ENCODE measurements around the gene ZNF419. TPM values are rescaled to one million over a fixed set of nuclear protein-coding genes. Genes with fewer than 3 reads are reported as not detected.

ZNF419 gene
- total RNA-seq, 1 donor from 2014 or later: 9.7 TPM

DNA sequence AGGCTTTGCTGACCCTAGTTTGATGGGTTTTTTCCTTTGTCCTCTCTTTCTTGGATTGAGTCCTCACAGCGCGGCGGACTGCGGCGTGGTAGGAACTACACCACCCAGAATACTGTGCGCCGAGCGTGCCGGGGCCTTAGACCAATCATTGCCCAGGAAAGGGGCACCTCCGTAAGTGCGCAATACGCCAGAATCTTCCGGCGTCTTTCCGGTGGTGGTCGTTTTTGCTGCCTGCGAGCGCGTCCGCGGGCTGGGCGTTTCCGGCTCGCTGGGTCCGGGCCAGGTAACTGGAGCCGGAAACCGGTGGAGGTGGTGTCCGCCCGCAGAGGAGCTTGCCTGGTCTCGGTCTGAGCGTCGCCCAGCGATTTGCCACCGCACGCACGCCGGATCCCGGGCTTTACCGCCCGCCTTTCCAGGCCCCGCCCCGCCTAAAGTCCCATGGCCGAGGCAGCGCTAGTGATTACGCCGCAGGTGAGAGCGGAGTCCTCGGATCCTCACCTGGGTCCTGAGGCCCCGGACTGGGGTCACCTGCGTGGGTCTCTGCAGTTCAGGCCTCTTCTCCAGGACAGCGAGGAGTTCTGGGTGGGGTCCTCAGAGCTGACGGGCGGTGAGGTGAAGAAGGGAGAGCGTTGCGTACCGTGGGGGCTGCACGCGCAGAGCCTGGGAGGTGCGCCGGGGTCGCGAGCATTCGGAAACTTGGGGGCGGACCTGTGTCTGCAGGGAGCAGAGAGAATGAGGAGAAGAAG is 39.8 kb downstream of the ZNF419 start, which contains the start of gene ZNF549:
Gene ZNF549 (plus strand): TSS at position 221 of the 746 bp plus-strand sequence. CDS start 218 bp downstream, at position 439.
- peak; percentile 90 to 92 for DNase-seq (ENCODE audit: low read depth in 2 of 2)

DNA sequence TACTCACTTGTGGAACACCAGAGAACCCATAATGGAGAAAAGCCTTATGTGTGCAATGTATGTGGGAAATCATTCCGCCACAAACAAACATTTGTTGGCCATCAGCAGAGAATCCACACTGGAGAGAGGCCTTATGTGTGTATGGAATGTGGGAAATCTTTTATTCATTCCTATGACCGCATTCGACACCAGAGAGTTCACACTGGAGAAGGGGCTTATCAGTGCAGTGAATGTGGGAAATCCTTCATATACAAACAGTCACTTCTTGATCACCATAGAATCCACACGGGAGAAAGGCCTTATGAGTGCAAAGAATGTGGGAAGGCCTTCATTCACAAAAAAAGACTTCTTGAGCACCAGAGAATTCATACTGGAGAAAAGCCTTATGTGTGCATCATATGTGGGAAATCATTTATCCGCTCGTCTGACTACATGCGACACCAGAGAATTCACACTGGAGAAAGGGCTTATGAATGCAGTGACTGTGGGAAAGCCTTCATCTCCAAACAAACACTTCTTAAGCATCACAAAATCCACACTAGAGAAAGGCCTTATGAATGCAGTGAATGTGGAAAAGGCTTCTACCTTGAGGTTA is 50.5 kb downstream of the ZNF419 start:
- no peak for DNase-seq (ENCODE audit: low read depth in 2 of 2)

Other genes starting within 250 kb of the ZNF419 start
- 14.8 and 32.7 TPM in 2 replicates for gene ZNF805, start 247.1 kb upstream of the ZNF419 start, total RNA-seq
- gene ZNF460, start 207.3 kb upstream of the ZNF419 start, total RNA-seq: 27.9 and 63.1 TPM in 2 replicates
- gene ZNF543, start 167.3 kb upstream of the ZNF419 start, total RNA-seq: 6.5 and 9.3 TPM in 2 replicates
- gene ZNF304, start 136.5 kb upstream of the ZNF419 start, total RNA-seq: 6.5 and 10.3 TPM in 2 replicates
- 6.1 and 9.1 TPM in 2 replicates for gene TRAPPC2B, start 124.2 kb upstream of the ZNF419 start, total RNA-seq
- 1.7 and 3.0 TPM in 2 replicates for gene ZNF547, start 124.2 kb upstream of the ZNF419 start, total RNA-seq
- gene ZNF548, start 97.9 kb upstream of the ZNF419 start, total RNA-seq: 8.1 and 11.3 TPM in 2 replicates
- 6.8 and 10.9 TPM in 2 replicates for gene ZNF17, start 76.6 kb upstream of the ZNF419 start, total RNA-seq
- 6.5 and 8.7 TPM in 2 replicates for gene ZNF749, start 52.4 kb upstream of the ZNF419 start, total RNA-seq
- gene VN1R1, start 30.6 kb upstream of the ZNF419 start, total RNA-seq: under 0.01 and 0.40 TPM in 2 replicates
- gene ZNF772, start 10.2 kb upstream of the ZNF419 start, total RNA-seq: 10.9 and 12.9 TPM in 2 replicates
- gene ZNF773, start 12.2 kb downstream of the ZNF419 start, total RNA-seq: 6.1 and 9.9 TPM in 2 replicates
- gene ZNF549, start 39.6 kb downstream of the ZNF419 start, total RNA-seq: 3.3 and 4.4 TPM in 2 replicates
- gene ZNF550, start 72.1 kb downstream of the ZNF419 start, total RNA-seq: 3.7 and 6.2 TPM in 2 replicates
- 3.7 and 5.4 TPM in 2 replicates for gene ZNF416, start 91.2 kb downstream of the ZNF419 start, total RNA-seq
- gene ZIK1, start 96.4 kb downstream of the ZNF419 start, total RNA-seq: 3.9 and 4.6 TPM in 2 replicates
- 2.6 and 3.3 TPM in 2 replicates for gene ZNF530, start 112.1 kb downstream of the ZNF419 start, total RNA-seq
- gene ZNF134, start 126.5 kb downstream of the ZNF419 start, total RNA-seq: 13.7 and 15.9 TPM in 2 replicates
- gene ZNF211, start 145.4 kb downstream of the ZNF419 start, total RNA-seq: 7.4 and 9.9 TPM in 2 replicates
- gene ZSCAN4, start 181.2 kb downstream of the ZNF419 start, total RNA-seq: not detected in 2 replicates
- gene ZNF551, start 194.2 kb downstream of the ZNF419 start, total RNA-seq: 5.4 and 6.3 TPM in 2 replicates
- gene ZNF154, start 221.5 kb downstream of the ZNF419 start, total RNA-seq: under 0.01 and 0.99 TPM in 2 replicates
- gene ZNF671, start 239.9 kb downstream of the ZNF419 start, total RNA-seq: 4.1 and 7.1 TPM in 2 replicates